IPS-18a (cell line): ENCODE data around the gene MAD1L1.

ENCODE experiments used
- H3K27ac ChIP-seq: one replicate; pipeline ENCODE4 v1.5.1; 2013; ENCODE audit warnings: low read length
- H3K27me3 ChIP-seq: one replicate; pipeline ENCODE4 v1.6.1; 2013; ENCODE audit warnings: mild to moderate bottlenecking, low read length; ENCODE audit not compliant: control insufficient read depth, insufficient read depth
- H3K36me3 ChIP-seq: one replicate; pipeline ENCODE4 v1.6.1; 2013; ENCODE audit warnings: low read depth, low read length; ENCODE audit not compliant: control insufficient read depth
- H3K4me1 ChIP-seq: one replicate; pipeline ENCODE4 v1.6.1; 2013; ENCODE audit warnings: low read depth, low read length; ENCODE audit not compliant: control insufficient read depth
- H3K4me3 ChIP-seq: one replicate; pipeline ENCODE4 v1.5.1; 2013; ENCODE audit warnings: low read length
- H3K9ac ChIP-seq: one replicate; pipeline ENCODE4 v1.6.1; 2013; ENCODE audit warnings: mild to moderate bottlenecking, low read length, moderate library complexity
- H3K9me3 ChIP-seq: one replicate; pipeline ENCODE4 v1.6.1; 2013; ENCODE audit warnings: low read depth, low read length; ENCODE audit not compliant: control insufficient read depth

The MAD1L1 gene

GRCh38 chr7:1910081-1910685 lies 322.6 kb downstream of the MAD1L1 start:
- Histone ChIP-seq H3K4me3 (no peak overlapping the region), H3K9ac (no peak overlapping the region), H3K27me3 (no peaks in the 10 kb centered on the region), H3K4me1 (no peaks in the 10 kb centered on the region), H3K27ac (no peak overlapping the region), H3K9me3 (no peaks in the 10 kb centered on the region), H3K36me3 (no peaks in the 10 kb centered on the region)

- no peak overlapping the region for H3K4me3 ChIP-seq
- no peak overlapping the region for H3K9ac ChIP-seq
- no peaks in the 10 kb centered on the region for H3K4me1 ChIP-seq
- H3K27me3 ChIP-seq, result no peaks in the 10 kb centered on the region
- H3K27ac ChIP-seq, result no peak overlapping the region
- H3K36me3 ChIP-seq, result no peaks in the 10 kb centered on the region
- no peaks in the 10 kb centered on the region for H3K9me3 ChIP-seq
These were observed 323.3 kb downstream of the MAD1L1 start for GRCh38 chr7:1909476-1909875.

GRCh38 chr7:1908823-1909420 lies 323.8 kb downstream of the MAD1L1 start:
- Histone ChIP-seq H3K27me3 (no peaks in the 10 kb centered on the region), H3K27ac (no peak overlapping the region), H3K9ac (no peak overlapping the region), H3K36me3 (no peaks in the 10 kb centered on the region), H3K4me1 (no peaks in the 10 kb centered on the region), H3K4me3 (no peak overlapping the region), H3K9me3 (no peaks in the 10 kb centered on the region)

GRCh38 chr7:1907751-1908365 lies 324.9 kb downstream of the MAD1L1 start:
- H3K9ac ChIP-seq, result no peak overlapping the region
- H3K36me3 ChIP-seq, result no peaks in the 10 kb centered on the region
- H3K4me3 ChIP-seq, result no peak overlapping the region
- H3K27me3 ChIP-seq, result no peaks in the 10 kb centered on the region
- H3K4me1 ChIP-seq, result no peaks in the 10 kb centered on the region
- H3K9me3 ChIP-seq, result no peaks in the 10 kb centered on the region
- H3K27ac ChIP-seq, result no peak overlapping the region

- no peak overlapping the region for H3K27ac ChIP-seq
- no peaks in the 10 kb centered on the region for H3K9me3 ChIP-seq
- H3K4me3 ChIP-seq, result no peak overlapping the region
- no peaks in the 10 kb centered on the region for H3K36me3 ChIP-seq
- H3K27me3 ChIP-seq, result no peaks in the 10 kb centered on the region
- H3K4me1 ChIP-seq, result no peaks in the 10 kb centered on the region
- no peak overlapping the region for H3K9ac ChIP-seq
These were observed 325.6 kb downstream of the MAD1L1 start for GRCh38 chr7:1906988-1907745.

- Histone ChIP-seq H3K4me3 (no peak overlapping the region), H3K27me3 (no peaks in the 10 kb centered on the region), H3K27ac (no peak overlapping the region), H3K36me3 (no peaks in the 10 kb centered on the region), H3K9me3 (no peaks in the 10 kb centered on the region), H3K9ac (no peak overlapping the region), H3K4me1 (no peaks in the 10 kb centered on the region)
These were observed 326.5 kb downstream of the MAD1L1 start for GRCh38 chr7:1906087-1906830.

GRCh38 chr7:1902231-1902855 lies 330.4 kb downstream of the MAD1L1 start:
- Histone ChIP-seq H3K4me3 (no peak overlapping the region), H3K4me1 (no peaks in the 10 kb centered on the region), H3K9ac (no peak overlapping the region), H3K27ac (no peak overlapping the region), H3K27me3 (no peaks in the 10 kb centered on the region), H3K9me3 (no peaks in the 10 kb centered on the region), H3K36me3 (no peaks in the 10 kb centered on the region)

GRCh38 chr7:1901431-1902210 lies 331.1 kb downstream of the MAD1L1 start:
- H3K4me3 ChIP-seq, result no peak overlapping the region
- no peaks in the 10 kb centered on the region for H3K36me3 ChIP-seq
- no peaks in the 10 kb centered on the region for H3K27me3 ChIP-seq
- no peaks in the 10 kb centered on the region for H3K9me3 ChIP-seq
- no peak overlapping the region for H3K27ac ChIP-seq
- no peak overlapping the region for H3K9ac ChIP-seq
- H3K4me1 ChIP-seq, result no peaks in the 10 kb centered on the region

- Histone ChIP-seq H3K9ac (no peak overlapping the region), H3K36me3 (no peaks in the 10 kb centered on the region), H3K4me1 (no peaks in the 10 kb centered on the region), H3K4me3 (no peak overlapping the region), H3K9me3 (no peaks in the 10 kb centered on the region), H3K27me3 (no peaks in the 10 kb centered on the region), H3K27ac (no peak overlapping the region)
These were observed 331.9 kb downstream of the MAD1L1 start for GRCh38 chr7:1900847-1901246.

- Histone ChIP-seq H3K4me3 (no peak overlapping the region), H3K9me3 (no peaks in the 10 kb centered on the region), H3K27me3 (no peaks in the 10 kb centered on the region), H3K27ac (no peak overlapping the region), H3K4me1 (no peaks in the 10 kb centered on the region), H3K36me3 (no peaks in the 10 kb centered on the region), H3K9ac (no peak overlapping the region)
These were observed 332.6 kb downstream of the MAD1L1 start for GRCh38 chr7:1899951-1900762.
